Mesothelial cell of epicardium (in vitro differentiated cells): ENCODE measurements around the gene KRT38. TPM values are rescaled to one million over a fixed set of nuclear protein-coding genes. Genes with fewer than 3 reads are reported as not detected.
A peak's percentile ranks its signal among the peaks of the same experiment; 100 is the strongest.
"Not testable (repeated sequence)": the region's sequence is repeated elsewhere in the genome, so short reads cannot be mapped to it uniquely, and the experiment has no call there.

Source experiments
- DNase-seq, 2 experiments: peaks; one replicate each; pipeline ENCODE4 v3.0.0; 2021; ENCODE audit warnings: low spot score in 2 of 2; ENCODE audit not compliant: unreplicated experiment in 2 of 2
- H3K27ac Mint-ChIP-seq: 2 replicates; pipeline ENCODE4 v1.8.0; 2021; ENCODE audit warnings: mixed read lengths
- H3K27me3 Mint-ChIP-seq: 2 replicates; pipeline ENCODE4 v1.8.0; 2021; ENCODE audit warnings: low read depth, mixed read lengths
- H3K36me3 Mint-ChIP-seq: 2 replicates; pipeline ENCODE4 v1.8.0; 2021; ENCODE audit warnings: mixed read lengths
- H3K4me1 Mint-ChIP-seq: 2 replicates; pipeline ENCODE4 v1.8.0; 2021; ENCODE audit warnings: mixed read lengths
- H3K4me3 Mint-ChIP-seq: 2 replicates; pipeline ENCODE4 v1.8.0; 2021; ENCODE audit warnings: mild to moderate bottlenecking, moderate library complexity, mixed read lengths
- H3K9me3 Mint-ChIP-seq: 2 replicates; pipeline ENCODE4 v1.8.0; 2021; ENCODE audit warnings: mixed read lengths
- CTCF ChIP-seq: fragments of 200-600 bp; sonication (generic); IDR thresholded peaks from one replicate; pipeline ENCODE4 v1.5.0; 2021; ENCODE audit warnings: antibody characterized with exemption; ENCODE audit not compliant: unreplicated experiment
- total RNA-seq: library from RNA; stranded (reverse); gene quantifications from 3 replicates; pipeline ENCODE4 v1.2.1, GENCODE V29; 2021

KRT38 gene
- total RNA-seq, 1 donor from 2014 or later, result not detected

DNA sequence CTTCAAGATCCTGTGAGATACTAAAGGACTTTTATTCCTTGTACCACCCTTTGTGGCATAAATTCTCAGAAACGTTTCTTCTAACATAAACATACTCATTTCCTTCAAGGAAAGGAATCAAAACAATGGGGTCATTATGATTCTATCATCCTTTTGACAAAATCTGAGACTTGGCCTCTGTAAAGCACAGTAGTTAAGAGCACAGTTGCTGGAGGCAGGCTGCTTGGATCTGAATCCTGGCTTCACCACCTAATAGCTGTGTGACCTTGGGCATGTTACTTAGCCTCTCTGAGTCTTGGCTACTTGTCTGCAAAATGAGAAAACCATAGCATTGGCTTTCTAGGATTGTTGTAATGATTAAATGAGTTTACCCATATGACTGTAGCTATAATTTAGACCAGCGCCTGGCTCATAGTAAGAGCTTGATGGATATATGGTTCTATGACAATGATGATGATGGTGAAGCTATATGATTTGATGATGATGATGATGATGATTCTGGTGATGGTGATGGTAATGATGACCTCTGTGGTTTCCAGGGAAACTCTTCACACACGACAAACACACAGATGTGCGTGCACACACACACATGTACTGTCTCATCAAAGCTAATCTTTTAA, 37.3 kb downstream of the KRT38 start:
- Mint-ChIP-seq H3K9me3 (no peaks in the 10 kb centered on the region), H3K27me3 (no peaks in the 10 kb centered on the region), H3K27ac (peak overlapping the region; percentile 30), H3K4me3 (no peak overlapping the region), H3K4me1 (peaks cover 56% of the 10 kb centered on the region), H3K36me3 (no peaks in the 10 kb centered on the region)
- no peak for DNase-seq
- TF ChIP-seq CTCF, result no peak

- H3K27ac Mint-ChIP-seq, result peak overlapping the region; percentile 80
- H3K36me3 Mint-ChIP-seq, result no peaks in the 10 kb centered on the region
- H3K4me1 Mint-ChIP-seq, result peaks cover 56% of the 10 kb centered on the region
- DNase-seq, result no peak
- no peak overlapping the region for H3K4me3 Mint-ChIP-seq
- no peak for TF ChIP-seq CTCF
- no peaks in the 10 kb centered on the region for H3K9me3 Mint-ChIP-seq
- H3K27me3 Mint-ChIP-seq, result no peaks in the 10 kb centered on the region
These were observed 38.6 kb downstream of the KRT38 start for GRCh38 chr17:41402161-41402560.

- Mint-ChIP-seq H3K4me1 (peaks cover 36% of the 10 kb centered on the region), H3K9me3 (no peaks in the 10 kb centered on the region), H3K4me3 (no peak within 1 kb of the TSS), H3K27ac (no peak within 1 kb of the TSS), H3K27me3 (no peaks in the 10 kb centered on the region), H3K36me3 (no peaks in the 10 kb centered on the region)
- TF ChIP-seq CTCF, result no peak
- DNase-seq, result no peak
These were observed 43.7 kb downstream of the KRT38 start, which contains the start of gene KRT31 for GRCh38 chr17:41396996-41397660. Gene KRT31, minus strand, starts transcription at chr17:41397608. Its CDS starts 69 bp downstream, at chr17:41397539.

DNA sequence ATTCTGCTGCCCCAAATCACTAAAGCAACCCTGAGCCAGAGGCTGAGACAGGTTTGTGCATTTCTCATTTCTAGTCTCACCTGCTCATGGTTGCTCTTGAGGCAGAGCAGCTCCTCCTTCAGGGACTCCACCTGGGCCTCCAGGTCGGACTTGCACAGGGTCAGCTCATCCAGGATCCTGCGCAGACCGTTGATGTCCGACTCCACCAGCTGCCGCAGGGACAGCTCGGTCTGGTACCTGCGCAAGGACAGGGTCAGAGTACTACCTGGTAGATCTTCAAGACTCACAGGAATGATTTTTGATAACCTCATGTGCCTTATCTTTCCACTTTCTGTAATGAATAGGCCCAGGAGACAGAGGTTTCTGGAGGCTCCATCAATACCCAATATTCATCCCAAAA, 44.4 kb downstream of the KRT38 start:
- DNase-seq, result no peak
- no peak for TF ChIP-seq CTCF
- H3K36me3 Mint-ChIP-seq, result no peaks in the 10 kb centered on the region
- H3K4me1 Mint-ChIP-seq, result peaks cover 36% of the 10 kb centered on the region
- no peaks in the 10 kb centered on the region for H3K9me3 Mint-ChIP-seq
- no peak overlapping the region for H3K27ac Mint-ChIP-seq
- no peak overlapping the region for H3K4me3 Mint-ChIP-seq
- H3K27me3 Mint-ChIP-seq, result no peaks in the 10 kb centered on the region

DNA sequence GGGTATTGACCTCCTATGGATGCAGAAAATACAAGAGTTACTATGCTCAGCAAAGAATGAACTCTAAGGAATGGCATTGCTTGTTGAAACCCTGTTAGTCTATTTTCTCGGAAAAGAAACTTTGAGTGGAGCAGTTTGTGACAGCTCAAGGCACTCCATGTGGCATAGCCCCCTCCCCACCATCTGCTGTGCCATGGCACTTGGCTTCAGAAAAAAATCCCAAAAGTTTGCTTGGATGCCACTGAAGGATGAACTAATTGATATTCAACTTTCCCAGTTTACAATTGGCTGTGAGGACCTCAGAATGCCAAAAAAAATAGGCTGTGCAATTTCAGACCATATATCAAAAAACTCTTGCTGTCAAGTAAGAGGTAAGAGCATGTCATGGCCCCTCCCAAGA, 45.2 kb downstream of the KRT38 start:
- Mint-ChIP-seq H3K36me3 (no peaks in the 10 kb centered on the region), H3K4me3 (no peak overlapping the region), H3K27ac (no peak overlapping the region), H3K4me1 (peaks cover 39% of the 10 kb centered on the region), H3K27me3 (no peaks in the 10 kb centered on the region), H3K9me3 (no peaks in the 10 kb centered on the region)
- TF ChIP-seq CTCF, result no peak
- DNase-seq, result no peak

DNA sequence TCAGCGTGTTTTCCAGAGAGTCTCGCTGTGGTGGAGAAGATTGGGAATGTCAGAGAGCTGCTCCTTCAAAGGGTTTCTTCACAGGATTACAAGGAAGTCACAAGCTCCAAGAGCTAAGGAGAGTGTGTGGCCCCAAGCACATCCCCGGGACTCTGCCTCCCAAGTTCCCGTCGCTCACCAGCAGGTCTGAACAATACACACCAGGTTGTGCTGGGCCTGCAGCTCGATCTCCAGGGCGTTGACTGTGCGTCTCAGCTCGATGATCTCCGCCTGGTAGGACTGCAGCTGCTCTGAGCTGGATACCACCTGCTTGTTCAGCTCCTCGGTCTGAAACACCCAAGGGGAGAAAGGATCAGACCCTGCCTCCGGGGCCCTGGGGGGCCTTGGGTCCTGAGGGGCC, 45.7 kb downstream of the KRT38 start:
- DNase-seq, H3K9me3 Mint-ChIP-seq, H3K4me3 Mint-ChIP-seq, H3K27me3 Mint-ChIP-seq, H3K27ac Mint-ChIP-seq, H3K36me3 Mint-ChIP-seq: not testable (repeated sequence)
- peaks cover 37% of the 10 kb centered on the region for H3K4me1 Mint-ChIP-seq
